Right ventricle myocardium superior (tissue), 1 donor: ENCODE data around the gene C3orf85. TPM values are rescaled to one million over a fixed set of nuclear protein-coding genes. Genes with fewer than 3 reads are reported as not detected.

ENCODE experiments used
- total RNA-seq: library from RNA; stranded (reverse); fragmentation: NEBNext Ultra II Directional; extraction: Animal tissue kit (Norgen Biotek cat#: 25700); gene quantifications from one replicate; pipeline ENCODE4 v1.2.1, GENCODE V29; 2021
- donor health status: DM: no; HTN: yes; CAD: no; lungs with severe emphysema.

Gene C3orf85
- total RNA-seq, 1 donor from 2014 or later, result not detected

Other genes with a start within 250 kb of the C3orf85 start
- gene GUCA1C, start 182.8 kb upstream of the C3orf85 start, total RNA-seq, result 0.32 TPM
- gene MORC1, start 18.6 kb upstream of the C3orf85 start, total RNA-seq, result not detected
- gene DPPA2, start 179.8 kb downstream of the C3orf85 start, total RNA-seq, result not detected
- not detected for gene DPPA4, start 200.8 kb downstream of the C3orf85 start, total RNA-seq